Measurements from ENCODE around the gene SSR4.

GRCh38 chrX:153800177-153800722 lies 5.8 kb downstream of the SSR4 start:
- TF ChIP-seq POLR2A (IDR thresholded peaks at IDR 0.05) (no peak), CTCF (IDR thresholded peaks at IDR 0.05) (no peak)

Data from adrenal gland (tissue), 5 donors.